SK-N-SH (cell line): ENCODE data around the gene SSBP2. TPM values are rescaled to one million over a fixed set of nuclear protein-coding genes. Genes with fewer than 3 reads are reported as not detected.

Experiments
- CTCF ChIA-PET: fragments of 300-600, 350-600 bp; formaldehyde crosslinking; extraction: SDS; loops from one replicate; lab custom pipeline; 2021; lab: Yijun Ruan, JAX
- POLR2A ChIA-PET: fragments of 350-600 bp; sonication (Branson Sonifier 250); formaldehyde crosslinking; extraction: SDS; loops from one replicate; lab custom pipeline; 2020; ENCODE audit warnings: antibody characterized with exemption, inconsistent platforms; lab: Yijun Ruan, JAX
- DNase-seq: peaks from one replicate; pipeline ENCODE4 v3.0.0; 2012
- H2AFZ ChIP-seq: fragments of 200-600 bp; sonication (generic); 2 replicates; pipeline ENCODE4 v1.8.1; 2016; ENCODE audit warnings: antibody characterized with exemption, mild to moderate bottlenecking, low read depth
- H3F3A ChIP-seq: fragments of 200-600 bp; sonication (generic); replicated peaks from 2 replicates; pipeline ENCODE3; 2016; ENCODE audit warnings: antibody characterized with exemption, mild to moderate bottlenecking; ENCODE audit not compliant: insufficient read depth
- H3K27ac ChIP-seq, 2 experiments: fragments of 200-500 bp in 1 of 2; fragments of 200-600 bp in 1 of 2; sonication (Bioruptor generic) in 1 of 2; sonication (generic), shearing (Covaris generic) in 1 of 2; 2 replicates each; pipeline versions ENCODE4 v1.5.1 to v1.6.1; 2014 to 2016; ENCODE audit warnings: low read depth in 2 of 2, inconsistent platforms in 1 of 2, low read length in 1 of 2, mild to moderate bottlenecking in 1 of 2, mixed read lengths in 1 of 2
- H3K27me3 ChIP-seq: fragments of 200-600 bp; sonication (generic), shearing (Covaris generic); 2 replicates; pipeline ENCODE4 v1.6.1; 2016; ENCODE audit warnings: mixed run types; ENCODE audit not compliant: insufficient read depth
- H3K36me3 ChIP-seq, 2 experiments: fragments of 200-500 bp in 1 of 2; fragments of 200-600 bp in 1 of 2; sonication (Bioruptor generic) in 1 of 2; sonication (generic) in 1 of 2; replicated peaks in 1 of 2; 2 replicates each; pipeline versions ENCODE3 to v1.5.1; 2014 to 2016; ENCODE audit warnings: low read length in 1 of 2, mild to moderate bottlenecking in 1 of 2; ENCODE audit not compliant: insufficient read depth in 2 of 2, control insufficient read depth in 1 of 2
- H3K4me1 ChIP-seq, 2 experiments: fragments of 200-500 bp in 1 of 2; fragments of 200-600 bp in 1 of 2; sonication (Bioruptor generic) in 1 of 2; sonication (generic), shearing (Covaris generic) in 1 of 2; 2 replicates each; pipeline versions ENCODE4 v1.5.1 to v1.6.1; 2014 to 2016; ENCODE audit warnings: low read depth in 1 of 2, low read length in 1 of 2, mixed run types in 1 of 2; ENCODE audit not compliant: insufficient read depth in 2 of 2, control insufficient read depth in 1 of 2
- H3K4me2 ChIP-seq: fragments of 200-600 bp; sonication (generic), shearing (Covaris generic); 2 replicates; pipeline ENCODE4 v1.6.1; 2017; ENCODE audit warnings: mixed run types
- H3K4me3 ChIP-seq, 2 experiments: fragments of 200-500 bp in 1 of 2; fragments of 200-600 bp in 1 of 2; sonication (Bioruptor generic) in 1 of 2; sonication (generic), shearing (Covaris generic) in 1 of 2; 2 replicates each; pipeline versions ENCODE4 v1.5.1 to v1.8.1; 2014 to 2016; ENCODE audit warnings: low read depth in 2 of 2, inconsistent platforms in 1 of 2, low read length in 1 of 2, mild to moderate bottlenecking in 1 of 2, mixed read lengths in 1 of 2, moderate library complexity in 1 of 2
- H3K79me2 ChIP-seq: fragments of 200-600 bp; sonication (generic); 2 replicates; pipeline ENCODE4 v1.8.1; 2017; ENCODE audit warnings: mild to moderate bottlenecking; ENCODE audit not compliant: insufficient read depth
- H3K9ac ChIP-seq: fragments of 200-600 bp; sonication (generic); 2 replicates; pipeline ENCODE4 v1.6.1; 2017; ENCODE audit warnings: mixed run types
- H3K9me2 ChIP-seq: fragments of 200-600 bp; sonication (generic); 2 replicates; pipeline ENCODE4 v1.6.1; 2017; ENCODE audit warnings: mixed run types
- H3K9me3 ChIP-seq: fragments of 200-600 bp; sonication (generic); 2 replicates; pipeline ENCODE4 v1.6.1; 2017; ENCODE audit warnings: mixed run types, mild to moderate bottlenecking, moderate library complexity
- H4K20me1 ChIP-seq: fragments of 200-600 bp; sonication (generic); 2 replicates; pipeline ENCODE4 v1.6.1; 2017; ENCODE audit warnings: mild to moderate bottlenecking, mixed run types; ENCODE audit not compliant: insufficient read depth
- CHD2 ChIP-seq: fragments of 150-350 bp; IDR thresholded peaks from 2 replicates; pipeline ENCODE4 v1.6.1; 2018; ENCODE audit warnings: low read length; ENCODE audit not compliant: partially characterized antibody
- ELF1 ChIP-seq: IDR thresholded peaks from 2 replicates; pipeline ENCODE4 v1.4.0; 2012
- EZH2phosphoT487 ChIP-seq: fragments of 200-600 bp; sonication (generic); IDR thresholded peaks from 2 replicates; pipeline ENCODE4 v1.6.1; 2017; ENCODE audit warnings: low read depth, mixed run types, mild to moderate bottlenecking, antibody characterized with exemption, moderate library complexity, borderline replicate concordance
- FOSL2 ChIP-seq: IDR thresholded peaks from 2 replicates; pipeline ENCODE4 v1.4.0; 2012; ENCODE audit warnings: low read depth, mild to moderate bottlenecking, moderate library complexity, borderline replicate concordance
- FOXJ3 ChIP-seq: sonication (generic); formaldehyde crosslinking; IDR thresholded peaks from 2 replicates; pipeline ENCODE4 v1.5.1; 2020; ENCODE audit warnings: mild to moderate bottlenecking, missing genetic modification reagents
- FOXM1 ChIP-seq: IDR thresholded peaks from 2 replicates; pipeline ENCODE4 v1.4.0; 2012; ENCODE audit warnings: low read depth, mild to moderate bottlenecking
- GABPA ChIP-seq: IDR thresholded peaks from 2 replicates; pipeline ENCODE4 v1.4.0; 2012; ENCODE audit warnings: low read depth, mild to moderate bottlenecking
- GATA2 ChIP-seq: sonication (generic); formaldehyde crosslinking; IDR thresholded peaks from 2 replicates; pipeline ENCODE4 v1.5.0; 2020; ENCODE audit warnings: mild to moderate bottlenecking, missing genetic modification reagents
- JUND ChIP-seq: IDR thresholded peaks from 2 replicates; pipeline ENCODE4 v1.4.0; 2012
- MXI1 ChIP-seq: IDR thresholded peaks from 2 replicates; pipeline ENCODE4 v1.6.1; 2012; ENCODE audit warnings: mild to moderate bottlenecking, low read depth, low read length, improper control_type of control experiment
- NFIC ChIP-seq: IDR thresholded peaks from 2 replicates; pipeline ENCODE4 v1.4.0; 2012; ENCODE audit warnings: borderline replicate concordance
- NRF1 ChIP-seq: IDR thresholded peaks from 2 replicates; pipeline ENCODE4 v1.6.1; 2012; ENCODE audit warnings: low read depth, mild to moderate bottlenecking, low read length
- POLR2AphosphoS5 ChIP-seq: IDR thresholded peaks from 2 replicates; pipeline ENCODE4 v1.6.1; 2012; ENCODE audit warnings: low read depth, low read length
- RAD21 ChIP-seq: IDR thresholded peaks from 2 replicates; pipeline ENCODE4 v1.6.1; 2012; ENCODE audit warnings: mild to moderate bottlenecking, low read length
- RCOR1 ChIP-seq: fragments of 150-350 bp; IDR thresholded peaks from 2 replicates; pipeline ENCODE4 v1.6.1; 2017; ENCODE audit warnings: antibody characterized with exemption, low read length
- RFX5 ChIP-seq: IDR thresholded peaks from 2 replicates; pipeline ENCODE4 v1.6.1; 2012; ENCODE audit warnings: mild to moderate bottlenecking, improper control_type of control experiment, low read length
- RXRA ChIP-seq: IDR thresholded peaks from 2 replicates; pipeline ENCODE4 v1.4.0; 2012; ENCODE audit warnings: low read depth, mild to moderate bottlenecking, borderline replicate concordance
- SIN3A ChIP-seq: IDR thresholded peaks from 2 replicates; pipeline ENCODE4 v1.6.1; 2012; ENCODE audit warnings: low read depth, mild to moderate bottlenecking, low read length, moderate library complexity, borderline replicate concordance
- TCF12 ChIP-seq: IDR thresholded peaks from 2 replicates; pipeline ENCODE4 v1.4.0; 2012
- YY1 ChIP-seq: IDR thresholded peaks from 2 replicates; pipeline ENCODE4 v1.4.0; 2012; ENCODE audit warnings: low read depth, mild to moderate bottlenecking
- polyA plus RNA-seq, 3 experiments: library from polyadenylated mRNA; depleted of rRNA; stranded (reverse); fragments of >200 nt; gene quantifications; 2 replicates each; pipeline ENCODE4 v1.2.3, GENCODE V29; 2012
- TF ChIP-seq, protein P1 (sequence below): IDR thresholded peaks from 2 replicates; pipeline ENCODE4; 2012
- TF ChIP-seq, protein P2 (sequence below): fragments of 150-350 bp; IDR thresholded peaks from 2 replicates; pipeline ENCODE4 v1.6.1; 2017; ENCODE audit warnings: antibody characterized with exemption, low read length, low read depth, borderline replicate concordance
- TF ChIP-seq, protein P3 (sequence below): IDR thresholded peaks from 2 replicates; pipeline ENCODE4 v1.4.0; 2012; ENCODE audit warnings: low read depth, borderline replicate concordance

Gene SSBP2
- polyA plus RNA-seq, 1 of the 3 experiments (the other 2 are of a cell fraction): 35.3 TPM

DNA sequence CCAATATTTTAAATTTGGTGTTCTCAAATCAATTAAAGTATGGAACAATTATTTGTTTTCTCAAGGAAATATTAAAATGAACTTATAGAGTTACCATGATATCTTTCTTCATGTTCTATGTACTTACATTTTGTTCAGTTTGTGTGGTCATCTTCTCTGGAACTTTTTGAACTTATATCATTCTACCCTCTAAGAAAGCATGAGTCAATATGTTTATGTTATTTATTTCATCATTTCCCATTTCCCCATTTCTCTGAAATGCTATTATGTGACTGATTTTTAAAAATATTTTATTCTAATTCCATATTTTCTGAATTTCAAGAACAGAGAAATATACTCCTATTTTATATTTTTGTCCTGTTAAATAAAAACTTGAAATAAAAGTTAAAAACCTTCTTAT, 233.4 kb downstream of the SSBP2 start:
- Histone ChIP-seq H3K27me3 (no peaks in the 10 kb centered on the region), H3K9me3 (no peaks in the 10 kb centered on the region), H3K27ac (no peak overlapping the region), H3K4me1 (peaks cover 0 to 10% of the 10 kb centered on the region in 2 experiments; a peak in 1 of 4 replicates), H3K4me3 (no peak overlapping the region), H3K9me2 (no peaks in the 10 kb centered on the region), H3K9ac (no peak overlapping the region), H3K79me2 (no peaks in the 10 kb centered on the region; the same call in 1 of the 2 replicates), H3K4me2 (no peak overlapping the region), H3K36me3 (peaks cover 0 to 2% of the 10 kb centered on the region in 2 experiments), H4K20me1 (no peaks in the 10 kb centered on the region), H3F3A (no peaks in the 10 kb centered on the region), H2AFZ (no peak overlapping the region)
- TF ChIP-seq GABPA (no peak), RXRA (no peak), NFIC (no peak), ELF1 (no peak), POLR2AphosphoS5 (no peak), YY1 (no peak), TCF12 (no peak), FOXM1 (no peak), FOXJ3 (CRISPR knock-in tag) (no peak), NRF1 (no peak), SIN3A (no peak), CHD2 (no peak), JUND (no peak), GATA2 (no peak), MXI1 (no peak)
- TF ChIP-seq, protein P1, sequence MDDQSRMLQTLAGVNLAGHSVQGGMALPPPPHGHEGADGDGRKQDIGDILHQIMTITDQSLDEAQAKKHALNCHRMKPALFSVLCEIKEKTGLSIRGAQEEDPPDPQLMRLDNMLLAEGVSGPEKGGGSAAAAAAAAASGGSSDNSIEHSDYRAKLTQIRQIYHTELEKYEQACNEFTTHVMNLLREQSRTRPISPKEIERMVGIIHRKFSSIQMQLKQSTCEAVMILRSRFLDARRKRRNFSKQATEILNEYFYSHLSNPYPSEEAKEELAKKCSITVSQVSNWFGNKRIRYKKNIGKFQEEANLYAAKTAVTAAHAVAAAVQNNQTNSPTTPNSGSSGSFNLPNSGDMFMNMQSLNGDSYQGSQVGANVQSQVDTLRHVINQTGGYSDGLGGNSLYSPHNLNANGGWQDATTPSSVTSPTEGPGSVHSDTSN: no peak
- TF ChIP-seq, protein P2, sequence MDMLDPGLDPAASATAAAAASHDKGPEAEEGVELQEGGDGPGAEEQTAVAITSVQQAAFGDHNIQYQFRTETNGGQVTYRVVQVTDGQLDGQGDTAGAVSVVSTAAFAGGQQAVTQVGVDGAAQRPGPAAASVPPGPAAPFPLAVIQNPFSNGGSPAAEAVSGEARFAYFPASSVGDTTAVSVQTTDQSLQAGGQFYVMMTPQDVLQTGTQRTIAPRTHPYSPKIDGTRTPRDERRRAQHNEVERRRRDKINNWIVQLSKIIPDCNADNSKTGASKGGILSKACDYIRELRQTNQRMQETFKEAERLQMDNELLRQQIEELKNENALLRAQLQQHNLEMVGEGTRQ: no peak
- ChIA-PET POLR2A (no interaction called here), CTCF (no interaction called here)
- no peak for DNase-seq

DNA sequence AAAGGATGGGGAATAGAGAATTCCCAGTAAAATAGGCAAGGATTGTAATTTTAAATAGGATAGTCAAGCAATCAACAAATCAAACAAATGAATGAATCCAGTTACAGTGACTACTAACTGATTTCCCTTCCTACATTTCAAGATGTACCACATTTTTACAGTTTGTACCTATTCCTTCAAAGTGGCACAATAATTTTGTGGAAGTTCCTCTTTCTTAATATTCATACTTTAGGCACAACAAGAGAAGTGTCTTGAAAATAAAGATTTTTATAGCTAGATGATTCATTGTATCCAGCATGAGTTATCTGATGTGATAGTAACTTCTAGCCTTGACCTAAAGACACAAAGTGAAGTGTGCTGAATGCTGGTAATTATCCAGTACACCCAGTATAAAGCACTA, 234.8 kb downstream of the SSBP2 start:
- H3K9me3 ChIP-seq: no peaks in the 10 kb centered on the region
- H3K9ac ChIP-seq: no peak overlapping the region
- no peaks in the 10 kb centered on the region for H3F3A ChIP-seq
- DNase-seq: no peak
- no peak overlapping the region for H2AFZ ChIP-seq
- H3K36me3 ChIP-seq: peaks cover 0 to 5% of the 10 kb centered on the region in 2 experiments
- no peaks in the 10 kb centered on the region for H4K20me1 ChIP-seq
- no peaks in the 10 kb centered on the region; the same call in 1 of the 2 replicates for H3K79me2 ChIP-seq
- POLR2A ChIA-PET: no interaction called here
- no peaks in the 10 kb centered on the region for H3K27me3 ChIP-seq
- no peak overlapping the region for H3K4me2 ChIP-seq
- H3K27ac ChIP-seq: no peak overlapping the region
- H3K4me3 ChIP-seq: no peak overlapping the region
- CTCF ChIA-PET: no interaction called here
- H3K9me2 ChIP-seq: no peaks in the 10 kb centered on the region
- H3K4me1 ChIP-seq: peaks cover 0 to 10% of the 10 kb centered on the region in 2 experiments; a peak in 1 of 4 replicates
- no peak for TF ChIP-seq EZH2phosphoT487
- TF ChIP-seq RAD21: no peak
- no peak for TF ChIP-seq RCOR1
- TF ChIP-seq POLR2AphosphoS5: no peak
- no peak for TF ChIP-seq TCF12
- no peak for TF ChIP-seq YY1
- TF ChIP-seq SIN3A: no peak
- TF ChIP-seq, protein P3, sequence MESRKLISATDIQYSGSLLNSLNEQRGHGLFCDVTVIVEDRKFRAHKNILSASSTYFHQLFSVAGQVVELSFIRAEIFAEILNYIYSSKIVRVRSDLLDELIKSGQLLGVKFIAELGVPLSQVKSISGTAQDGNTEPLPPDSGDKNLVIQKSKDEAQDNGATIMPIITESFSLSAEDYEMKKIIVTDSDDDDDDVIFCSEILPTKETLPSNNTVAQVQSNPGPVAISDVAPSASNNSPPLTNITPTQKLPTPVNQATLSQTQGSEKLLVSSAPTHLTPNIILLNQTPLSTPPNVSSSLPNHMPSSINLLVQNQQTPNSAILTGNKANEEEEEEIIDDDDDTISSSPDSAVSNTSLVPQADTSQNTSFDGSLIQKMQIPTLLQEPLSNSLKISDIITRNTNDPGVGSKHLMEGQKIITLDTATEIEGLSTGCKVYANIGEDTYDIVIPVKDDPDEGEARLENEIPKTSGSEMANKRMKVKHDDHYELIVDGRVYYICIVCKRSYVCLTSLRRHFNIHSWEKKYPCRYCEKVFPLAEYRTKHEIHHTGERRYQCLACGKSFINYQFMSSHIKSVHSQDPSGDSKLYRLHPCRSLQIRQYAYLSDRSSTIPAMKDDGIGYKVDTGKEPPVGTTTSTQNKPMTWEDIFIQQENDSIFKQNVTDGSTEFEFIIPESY: no peak
- no peak for TF ChIP-seq RFX5
- no peak for TF ChIP-seq FOSL2
- TF ChIP-seq JUND: no peak
- TF ChIP-seq, protein P2: no peak
